ENCODE results near the gene LAG3. TPM values are rescaled to one million over a fixed set of nuclear protein-coding genes. Genes with fewer than 3 reads are reported as not detected.

The LAG3 gene
- total and polyA plus RNA-seq, 2 experiments from 2014 or later = 3.7 to 4.7 TPM

DNA sequence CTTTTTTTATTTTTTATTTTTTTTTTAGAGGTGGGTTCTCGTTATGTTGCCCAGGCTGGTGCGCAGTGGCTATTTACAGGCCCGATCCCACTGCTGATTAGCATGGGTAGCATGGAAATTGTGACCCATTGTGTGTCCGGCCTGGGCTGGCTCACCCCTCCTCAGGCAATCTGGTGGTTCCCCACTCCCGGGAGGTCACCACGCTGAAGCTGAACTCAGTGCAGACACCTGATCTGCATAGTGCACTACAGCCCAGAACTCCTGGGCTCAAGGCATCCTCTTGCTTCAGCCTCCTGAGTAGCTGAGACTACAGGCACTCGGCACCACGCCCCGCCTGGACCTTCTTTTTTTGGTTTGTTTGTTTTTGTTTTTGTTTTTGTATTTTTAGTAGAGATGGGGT, 11.5 kb downstream of the LAG3 start:
- no peaks in the 10 kb centered on the region for H3K9me2 ChIP-seq (ENCODE audit: insufficient read depth)
- no peak overlapping the region for H3K27ac ChIP-seq (ENCODE audit: low read depth)
- no peaks in the 10 kb centered on the region for H3K79me2 ChIP-seq (replicated peaks; ENCODE audit: insufficient read depth)
- peaks cover 20% of the 10 kb centered on the region for H3K4me1 Mint-ChIP-seq
- no peak overlapping the region for H3K4me3 Mint-ChIP-seq
- H3K36me3 ChIP-seq (ENCODE audit: insufficient read depth) = no peaks in the 10 kb centered on the region
- H3K27ac Mint-ChIP-seq = no peak overlapping the region
- no peak for TF ChIP-seq POLR2AphosphoS5 (IDR thresholded peaks at IDR 0.05; ENCODE audit: low read depth)
- no peak for TF ChIP-seq STAT1 (IDR thresholded peaks at IDR 0.05; ENCODE audit: unreplicated experiment)
- TF ChIP-seq ZNF114 (CRISPR knock-in tag; IDR thresholded peaks at IDR 0.05) = no peak
- no peak for TF ChIP-seq ZNF331 (CRISPR knock-in tag; IDR thresholded peaks at IDR 0.05; ENCODE audit: low read depth)
- TF ChIP-seq, protein P1, sequence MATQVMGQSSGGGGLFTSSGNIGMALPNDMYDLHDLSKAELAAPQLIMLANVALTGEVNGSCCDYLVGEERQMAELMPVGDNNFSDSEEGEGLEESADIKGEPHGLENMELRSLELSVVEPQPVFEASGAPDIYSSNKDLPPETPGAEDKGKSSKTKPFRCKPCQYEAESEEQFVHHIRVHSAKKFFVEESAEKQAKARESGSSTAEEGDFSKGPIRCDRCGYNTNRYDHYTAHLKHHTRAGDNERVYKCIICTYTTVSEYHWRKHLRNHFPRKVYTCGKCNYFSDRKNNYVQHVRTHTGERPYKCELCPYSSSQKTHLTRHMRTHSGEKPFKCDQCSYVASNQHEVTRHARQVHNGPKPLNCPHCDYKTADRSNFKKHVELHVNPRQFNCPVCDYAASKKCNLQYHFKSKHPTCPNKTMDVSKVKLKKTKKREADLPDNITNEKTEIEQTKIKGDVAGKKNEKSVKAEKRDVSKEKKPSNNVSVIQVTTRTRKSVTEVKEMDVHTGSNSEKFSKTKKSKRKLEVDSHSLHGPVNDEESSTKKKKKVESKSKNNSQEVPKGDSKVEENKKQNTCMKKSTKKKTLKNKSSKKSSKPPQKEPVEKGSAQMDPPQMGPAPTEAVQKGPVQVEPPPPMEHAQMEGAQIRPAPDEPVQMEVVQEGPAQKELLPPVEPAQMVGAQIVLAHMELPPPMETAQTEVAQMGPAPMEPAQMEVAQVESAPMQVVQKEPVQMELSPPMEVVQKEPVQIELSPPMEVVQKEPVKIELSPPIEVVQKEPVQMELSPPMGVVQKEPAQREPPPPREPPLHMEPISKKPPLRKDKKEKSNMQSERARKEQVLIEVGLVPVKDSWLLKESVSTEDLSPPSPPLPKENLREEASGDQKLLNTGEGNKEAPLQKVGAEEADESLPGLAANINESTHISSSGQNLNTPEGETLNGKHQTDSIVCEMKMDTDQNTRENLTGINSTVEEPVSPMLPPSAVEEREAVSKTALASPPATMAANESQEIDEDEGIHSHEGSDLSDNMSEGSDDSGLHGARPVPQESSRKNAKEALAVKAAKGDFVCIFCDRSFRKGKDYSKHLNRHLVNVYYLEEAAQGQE (IDR thresholded peaks at IDR 0.05; ENCODE audit: unreplicated experiment) = no peak
- no peak for TF ChIP-seq CREB1 (CRISPR knock-in tag; IDR thresholded peaks at IDR 0.05; ENCODE audit: low read depth)
- TF ChIP-seq EZH2phosphoT487 (IDR thresholded peaks at IDR 0.05; ENCODE audit: unreplicated experiment) = no peak
- TF ChIP-seq NANOG (IDR thresholded peaks at IDR 0.05; ENCODE audit: borderline replicate concordance) = no peak
- no peak for TF ChIP-seq CTCF (conservative IDR thresholded peaks at IDR 0.05; ENCODE audit: low read depth in 2 of 2)
- TF ChIP-seq, protein P2, sequence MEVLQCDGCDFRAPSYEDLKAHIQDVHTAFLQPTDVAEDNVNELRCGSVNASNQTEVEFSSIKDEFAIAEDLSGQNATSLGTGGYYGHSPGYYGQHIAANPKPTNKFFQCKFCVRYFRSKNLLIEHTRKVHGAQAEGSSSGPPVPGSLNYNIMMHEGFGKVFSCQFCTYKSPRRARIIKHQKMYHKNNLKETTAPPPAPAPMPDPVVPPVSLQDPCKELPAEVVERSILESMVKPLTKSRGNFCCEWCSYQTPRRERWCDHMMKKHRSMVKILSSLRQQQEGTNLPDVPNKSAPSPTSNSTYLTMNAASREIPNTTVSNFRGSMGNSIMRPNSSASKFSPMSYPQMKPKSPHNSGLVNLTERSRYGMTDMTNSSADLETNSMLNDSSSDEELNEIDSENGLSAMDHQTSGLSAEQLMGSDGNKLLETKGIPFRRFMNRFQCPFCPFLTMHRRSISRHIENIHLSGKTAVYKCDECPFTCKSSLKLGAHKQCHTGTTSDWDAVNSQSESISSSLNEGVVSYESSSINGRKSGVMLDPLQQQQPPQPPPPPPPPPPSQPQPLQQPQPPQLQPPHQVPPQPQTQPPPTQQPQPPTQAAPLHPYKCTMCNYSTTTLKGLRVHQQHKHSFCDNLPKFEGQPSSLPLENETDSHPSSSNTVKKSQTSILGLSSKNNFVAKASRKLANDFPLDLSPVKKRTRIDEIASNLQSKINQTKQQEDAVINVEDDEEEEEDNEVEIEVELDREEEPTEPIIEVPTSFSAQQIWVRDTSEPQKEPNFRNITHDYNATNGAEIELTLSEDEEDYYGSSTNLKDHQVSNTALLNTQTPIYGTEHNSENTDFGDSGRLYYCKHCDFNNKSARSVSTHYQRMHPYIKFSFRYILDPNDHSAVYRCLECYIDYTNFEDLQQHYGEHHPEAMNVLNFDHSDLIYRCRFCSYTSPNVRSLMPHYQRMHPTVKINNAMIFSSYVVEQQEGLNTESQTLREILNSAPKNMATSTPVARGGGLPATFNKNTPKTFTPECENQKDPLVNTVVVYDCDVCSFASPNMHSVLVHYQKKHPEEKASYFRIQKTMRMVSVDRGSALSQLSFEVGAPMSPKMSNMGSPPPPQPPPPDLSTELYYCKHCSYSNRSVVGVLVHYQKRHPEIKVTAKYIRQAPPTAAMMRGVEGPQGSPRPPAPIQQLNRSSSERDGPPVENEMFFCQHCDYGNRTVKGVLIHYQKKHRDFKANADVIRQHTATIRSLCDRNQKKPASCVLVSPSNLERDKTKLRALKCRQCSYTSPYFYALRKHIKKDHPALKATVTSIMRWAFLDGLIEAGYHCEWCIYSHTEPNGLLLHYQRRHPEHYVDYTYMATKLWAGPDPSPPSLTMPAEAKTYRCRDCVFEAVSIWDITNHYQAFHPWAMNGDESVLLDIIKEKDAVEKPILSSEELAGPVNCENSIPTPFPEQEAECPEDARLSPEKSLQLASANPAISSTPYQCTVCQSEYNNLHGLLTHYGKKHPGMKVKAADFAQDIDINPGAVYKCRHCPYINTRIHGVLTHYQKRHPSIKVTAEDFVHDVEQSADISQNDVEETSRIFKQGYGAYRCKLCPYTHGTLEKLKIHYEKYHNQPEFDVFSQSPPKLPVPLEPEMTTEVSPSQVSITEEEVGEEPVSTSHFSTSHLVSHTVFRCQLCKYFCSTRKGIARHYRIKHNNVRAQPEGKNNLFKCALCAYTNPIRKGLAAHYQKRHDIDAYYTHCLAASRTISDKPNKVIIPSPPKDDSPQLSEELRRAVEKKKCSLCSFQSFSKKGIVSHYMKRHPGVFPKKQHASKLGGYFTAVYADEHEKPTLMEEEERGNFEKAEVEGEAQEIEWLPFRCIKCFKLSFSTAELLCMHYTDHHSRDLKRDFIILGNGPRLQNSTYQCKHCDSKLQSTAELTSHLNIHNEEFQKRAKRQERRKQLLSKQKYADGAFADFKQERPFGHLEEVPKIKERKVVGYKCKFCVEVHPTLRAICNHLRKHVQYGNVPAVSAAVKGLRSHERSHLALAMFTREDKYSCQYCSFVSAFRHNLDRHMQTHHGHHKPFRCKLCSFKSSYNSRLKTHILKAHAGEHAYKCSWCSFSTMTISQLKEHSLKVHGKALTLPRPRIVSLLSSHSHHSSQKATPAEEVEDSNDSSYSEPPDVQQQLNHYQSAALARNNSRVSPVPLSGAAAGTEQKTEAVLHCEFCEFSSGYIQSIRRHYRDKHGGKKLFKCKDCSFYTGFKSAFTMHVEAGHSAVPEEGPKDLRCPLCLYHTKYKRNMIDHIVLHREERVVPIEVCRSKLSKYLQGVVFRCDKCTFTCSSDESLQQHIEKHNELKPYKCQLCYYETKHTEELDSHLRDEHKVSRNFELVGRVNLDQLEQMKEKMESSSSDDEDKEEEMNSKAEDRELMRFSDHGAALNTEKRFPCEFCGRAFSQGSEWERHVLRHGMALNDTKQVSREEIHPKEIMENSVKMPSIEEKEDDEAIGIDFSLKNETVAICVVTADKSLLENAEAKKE (CRISPR knock-in tag; IDR thresholded peaks at IDR 0.05) = no peak
- TF ChIP-seq ETS1 (IDR thresholded peaks at IDR 0.05) = no peak
- TF ChIP-seq EZH2 (IDR thresholded peaks at IDR 0.05; ENCODE audit: low read depth, unreplicated experiment) = no peak
- TF ChIP-seq JUNB (IDR thresholded peaks at IDR 0.05; ENCODE audit: unreplicated experiment) = no peak
- 0 out of 2 replicates have a peak overlapping the region, but pooled peaks have one; percentile 47 for H2AFZ ChIP-seq
- H3F3A ChIP-seq (replicated peaks; ENCODE audit: low read depth) = no peaks in the 10 kb centered on the region
- no peaks in the 10 kb centered on the region for H4K20me1 ChIP-seq (replicated peaks; ENCODE audit: insufficient read depth)
- no peak overlapping the region for H3K4me2 ChIP-seq
- H3K4me1 ChIP-seq (ENCODE audit: insufficient read depth) = peaks cover 15% of the 10 kb centered on the region
- H3K36me3 Mint-ChIP-seq (ENCODE audit: low read depth) = no peaks in the 10 kb centered on the region
- no peak for ATAC-seq
- H3K9me3 Mint-ChIP-seq = no peaks in the 10 kb centered on the region
- DNase-seq (ENCODE audit: low spot score) = no peak
- no peak overlapping the region for H3K4me3 ChIP-seq
- H3K27me3 ChIP-seq (ENCODE audit: insufficient read depth) = no peaks in the 10 kb centered on the region
- H3K27me3 Mint-ChIP-seq (ENCODE audit: insufficient read depth, low read depth, poor library complexity) = peaks cover 11% of the 10 kb centered on the region
